Measurements from ENCODE around the gene KRTAP5-10. TPM values are rescaled to one million over a fixed set of nuclear protein-coding genes. Genes with fewer than 3 reads are reported as not detected.

KRTAP5-10 gene
- total and polyA plus RNA-seq, 4 donors, result 0.06 to 0.20 TPM; not detected in 2

GRCh38 chr11:71542879-71543777 lies 22.2 kb upstream of the KRTAP5-10 start:
- Histone ChIP-seq H3K9me3 (ENCODE audit: control insufficient read depth in 4 of 4, insufficient read depth in 3 of 4, low read length in 3 of 4) (no peaks in the 10 kb centered on the region), H3K27me3 (ENCODE audit: control insufficient read depth in 3 of 3, insufficient read depth in 3 of 3, low read length in 2 of 3) (no peaks in the 10 kb centered on the region), H3K36me3 (ENCODE audit: control insufficient read depth in 4 of 4, insufficient read depth in 4 of 4, low read length in 4 of 4) (no peaks in the 10 kb centered on the region), H3K4me1 (ENCODE audit: control insufficient read depth in 5 of 5, insufficient read depth in 5 of 5, low read length in 5 of 5) (no peaks in the 10 kb centered on the region), H3K27ac (ENCODE audit: low read depth in 1 of 2, low read length in 1 of 2) (no peak overlapping the region), H3K4me3 (no peak overlapping the region), H3K9ac (ENCODE audit: insufficient read depth in 1 of 2, low read length in 2 of 2) (no peak overlapping the region)
- DNase-seq, result no peak
- 80 to 81% methylated on average over 15 of the region's 15 CpGs for WGBS, 2 donors
- TF ChIP-seq CTCF (IDR thresholded peaks at IDR 0.05; ENCODE audit: control extremely low read depth, extremely low read depth), result no peak
- ATAC-seq (ENCODE audit: insufficient read depth, low FRiP score), result no peak

- 27 to 52% methylated on average over 8 of the region's 8 CpGs for WGBS, 2 donors
Observed at GRCh38 chr11:71543866-71544265, 21.5 kb upstream of the KRTAP5-10 start.

GRCh38 chr11:71544525-71545214 lies 20.7 kb upstream of the KRTAP5-10 start:
- H3K27me3 ChIP-seq (ENCODE audit: control insufficient read depth in 3 of 3, insufficient read depth in 3 of 3, low read length in 2 of 3), result no peaks in the 10 kb centered on the region
- TF ChIP-seq CTCF (IDR thresholded peaks at IDR 0.05; ENCODE audit: control extremely low read depth, extremely low read depth), result no peak
- no peak overlapping the region for H3K9ac ChIP-seq (ENCODE audit: insufficient read depth in 1 of 2, low read length in 2 of 2)
- WGBS, 2 donors, result 86 to 90% methylated on average over 6 of the region's 6 CpGs
- no peak overlapping the region for H3K27ac ChIP-seq (ENCODE audit: low read depth in 1 of 2, low read length in 1 of 2)
- H3K4me3 ChIP-seq, result no peak overlapping the region
- H3K36me3 ChIP-seq (ENCODE audit: control insufficient read depth in 4 of 4, insufficient read depth in 4 of 4, low read length in 4 of 4), result no peaks in the 10 kb centered on the region
- H3K4me1 ChIP-seq (ENCODE audit: control insufficient read depth in 5 of 5, insufficient read depth in 5 of 5, low read length in 5 of 5), result no peaks in the 10 kb centered on the region
- no peaks in the 10 kb centered on the region for H3K9me3 ChIP-seq (ENCODE audit: control insufficient read depth in 4 of 4, insufficient read depth in 3 of 4, low read length in 3 of 4)
- DNase-seq (no peak), ATAC-seq (ENCODE audit: insufficient read depth, low FRiP score) (no peak)

More at GRCh38 chr11:71543866-71544265, 21.5 kb upstream of the KRTAP5-10 start:
- DNase-seq, result no peak
- H3K27ac ChIP-seq (ENCODE audit: low read depth in 1 of 2, low read length in 1 of 2), result no peak overlapping the region
- H3K27me3 ChIP-seq (ENCODE audit: control insufficient read depth in 3 of 3, insufficient read depth in 3 of 3, low read length in 2 of 3), result no peaks in the 10 kb centered on the region
- no peaks in the 10 kb centered on the region for H3K4me1 ChIP-seq (ENCODE audit: control insufficient read depth in 5 of 5, insufficient read depth in 5 of 5, low read length in 5 of 5)
- ATAC-seq (ENCODE audit: insufficient read depth, low FRiP score), result no peak
- no peak for TF ChIP-seq CTCF (IDR thresholded peaks at IDR 0.05; ENCODE audit: control extremely low read depth, extremely low read depth)
- H3K4me3 ChIP-seq, result no peak overlapping the region
- no peaks in the 10 kb centered on the region for H3K36me3 ChIP-seq (ENCODE audit: control insufficient read depth in 4 of 4, insufficient read depth in 4 of 4, low read length in 4 of 4)
- no peaks in the 10 kb centered on the region for H3K9me3 ChIP-seq (ENCODE audit: control insufficient read depth in 4 of 4, insufficient read depth in 3 of 4, low read length in 3 of 4)
- no peak overlapping the region for H3K9ac ChIP-seq (ENCODE audit: insufficient read depth in 1 of 2, low read length in 2 of 2)
